GM18511 (cell line): ENCODE measurements around the gene TMEM26.
"Not testable (repeated sequence)": the region's sequence is repeated elsewhere in the genome, so short reads cannot be mapped to it uniquely, and the experiment has no call there.

Source experiments
- ATAC-seq: cut with Tn5 transposase; IDR thresholded peaks from one replicate; pipeline ENCODE4 v1.9.1; 2021; ENCODE audit warnings: mild to moderate bottlenecking, moderate library complexity; ENCODE audit not compliant: unreplicated experiment

The TMEM26 gene

DNA sequence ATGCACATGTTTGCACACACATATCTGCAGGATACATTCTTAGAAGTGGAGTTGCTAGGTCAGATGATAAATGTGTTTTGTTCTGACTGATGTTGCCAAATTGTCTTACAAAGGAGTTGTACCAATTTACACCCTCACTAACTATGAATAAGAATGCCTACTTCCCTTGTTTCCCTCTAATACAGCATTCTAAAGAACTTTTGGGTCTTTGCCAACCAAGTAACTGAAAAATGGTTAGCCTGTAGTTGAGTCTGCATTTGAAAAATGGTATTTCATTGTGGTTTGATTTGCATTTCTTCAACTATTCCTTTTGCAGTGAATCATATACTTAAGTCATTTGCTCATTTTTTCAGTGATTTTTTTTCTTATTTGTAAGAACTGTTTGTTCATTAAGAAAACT is 48.4 kb downstream of the TMEM26 start:
- ATAC-seq, result no peak

DNA sequence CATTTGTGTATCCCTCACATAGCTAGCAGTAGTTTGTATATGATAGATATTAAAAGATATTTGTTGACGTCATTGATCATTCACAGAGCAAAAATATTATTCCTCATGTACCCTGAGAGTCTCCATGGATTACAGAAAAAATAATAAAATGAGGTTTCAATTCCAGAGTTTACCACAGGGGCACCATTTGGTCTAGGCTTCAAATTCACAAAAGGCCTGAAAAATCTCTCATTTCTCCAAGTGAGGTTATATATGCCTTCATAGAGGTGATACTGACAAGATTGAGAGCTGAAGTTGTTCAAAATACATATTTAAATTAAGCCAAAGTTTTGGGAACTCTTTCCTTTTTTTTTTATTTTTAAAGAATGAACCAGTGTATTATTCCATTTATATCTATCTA is 52.7 kb downstream of the TMEM26 start:
- no peak for ATAC-seq

- no peak for ATAC-seq
Observed at GRCh38 chr10:61399406-61399805, 53.8 kb downstream of the TMEM26 start.

DNA sequence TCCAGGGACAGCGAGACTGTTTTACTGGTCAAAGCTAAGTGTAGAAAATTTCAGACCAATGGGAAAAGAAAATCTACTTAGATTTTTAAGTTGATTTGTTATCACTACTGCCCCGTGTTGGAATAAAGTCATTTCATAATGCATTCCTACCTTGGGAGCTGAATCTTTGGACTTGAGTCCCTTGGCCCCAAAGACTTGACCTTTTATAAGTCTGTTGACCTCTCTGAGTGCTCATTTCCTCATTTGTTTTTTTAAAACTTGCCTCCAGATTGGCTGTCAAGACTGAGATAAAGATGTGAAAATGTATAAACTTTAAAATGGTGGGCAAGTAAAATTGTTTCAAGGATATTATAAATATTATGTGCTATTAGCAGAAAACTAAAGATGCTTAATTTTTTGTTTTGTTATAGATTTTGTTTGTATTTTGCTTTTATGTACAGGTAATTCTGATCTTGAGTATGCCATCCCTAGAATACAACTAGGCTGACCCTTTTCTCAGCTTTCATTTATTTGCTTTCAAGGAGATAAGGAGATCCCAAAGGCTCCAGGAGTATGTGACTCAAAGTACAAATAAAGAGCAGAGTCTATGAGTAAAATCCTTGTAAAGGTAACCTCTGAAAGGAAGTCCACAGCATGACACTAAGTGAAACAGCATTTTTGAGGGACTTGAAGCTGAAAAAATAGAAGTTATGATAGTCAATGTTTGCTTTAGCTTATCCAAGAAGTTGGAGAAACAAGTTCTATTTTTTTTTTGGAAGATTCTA is 54.6 kb downstream of the TMEM26 start:
- ATAC-seq, result no peak

GRCh38 chr10:61397175-61397986 is 55.8 kb downstream of the TMEM26 start:
- ATAC-seq, result peak; percentile 75

DNA sequence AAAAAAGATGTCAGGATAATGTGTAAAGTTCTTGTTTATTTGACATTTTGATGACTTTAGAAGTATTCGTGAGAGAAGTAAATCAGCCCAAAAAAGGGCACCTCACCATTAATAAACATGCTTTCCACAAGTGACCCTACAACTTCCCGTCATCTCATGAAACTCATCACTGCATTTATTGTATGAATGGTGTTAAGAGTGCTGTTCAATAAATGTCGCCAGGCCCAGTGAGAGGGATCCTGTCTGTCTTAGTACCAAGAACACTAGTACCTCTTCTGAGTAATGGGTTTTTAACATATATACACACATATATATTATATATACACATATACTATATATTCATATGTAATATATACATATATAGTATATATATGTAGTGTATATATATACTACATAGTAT is 61.9 kb downstream of the TMEM26 start:
- peak; percentile 53 for ATAC-seq

GRCh38 chr10:61390851-61391250 is 62.3 kb downstream of the TMEM26 start:
- ATAC-seq, result peak; percentile 91

DNA sequence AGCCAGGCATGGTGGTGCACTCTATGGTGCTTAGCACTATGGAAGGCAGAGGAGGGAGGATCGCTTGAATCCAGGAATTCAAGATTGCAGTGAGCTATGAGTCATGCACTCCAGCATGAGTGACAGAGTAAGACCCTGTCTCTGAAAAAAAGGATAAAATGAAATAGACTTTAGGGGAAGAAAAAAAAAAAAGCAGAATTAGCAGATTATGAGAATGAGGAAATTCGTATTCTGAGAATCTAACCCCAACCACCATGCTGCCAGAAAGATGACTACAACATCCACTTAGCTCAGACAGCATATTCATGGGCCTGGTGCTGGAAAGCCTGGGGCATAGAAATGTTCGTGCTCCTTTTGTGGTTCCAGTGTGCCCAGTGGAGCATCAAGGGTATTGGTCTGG is 63.3 kb downstream of the TMEM26 start:
- ATAC-seq, result no peak

- ATAC-seq, result not testable (repeated sequence)
Observed at GRCh38 chr10:61388986-61389385, 64.2 kb downstream of the TMEM26 start.

DNA sequence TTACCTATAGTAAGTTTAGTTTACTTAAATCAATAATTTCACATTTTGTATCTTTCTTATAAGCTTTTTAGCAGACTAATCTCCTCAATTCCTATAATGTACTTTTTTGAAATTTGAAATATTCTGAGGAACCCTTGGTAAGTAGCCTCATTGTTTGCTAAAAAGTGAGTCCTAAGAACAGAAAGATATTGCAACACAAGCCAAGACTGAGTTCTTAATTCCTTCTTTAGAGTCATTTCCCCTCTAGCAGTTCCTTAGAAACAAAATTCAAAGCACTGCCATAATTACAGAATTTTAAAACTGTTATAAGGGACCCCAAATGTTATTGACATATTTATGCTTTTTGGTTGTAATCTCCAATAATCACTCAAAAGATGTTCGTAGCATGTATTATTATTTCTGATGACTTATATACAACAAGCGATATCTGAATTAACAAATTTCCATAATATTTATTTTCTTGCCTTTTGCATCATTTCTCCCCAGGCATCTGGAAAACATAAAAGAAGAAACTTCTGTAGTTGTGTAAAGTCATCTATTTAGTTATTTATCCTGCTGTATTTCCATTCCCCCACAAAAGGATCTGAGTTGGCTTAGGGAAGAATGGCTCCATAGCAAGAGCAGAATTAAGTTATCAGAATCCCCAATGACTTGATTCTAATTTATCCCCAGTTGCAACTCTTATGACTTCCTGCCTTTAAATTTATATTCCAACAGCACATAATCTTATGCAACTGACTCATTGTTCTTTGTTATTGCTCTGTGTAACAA is 67.8 kb downstream of the TMEM26 start:
- no peak for ATAC-seq

DNA sequence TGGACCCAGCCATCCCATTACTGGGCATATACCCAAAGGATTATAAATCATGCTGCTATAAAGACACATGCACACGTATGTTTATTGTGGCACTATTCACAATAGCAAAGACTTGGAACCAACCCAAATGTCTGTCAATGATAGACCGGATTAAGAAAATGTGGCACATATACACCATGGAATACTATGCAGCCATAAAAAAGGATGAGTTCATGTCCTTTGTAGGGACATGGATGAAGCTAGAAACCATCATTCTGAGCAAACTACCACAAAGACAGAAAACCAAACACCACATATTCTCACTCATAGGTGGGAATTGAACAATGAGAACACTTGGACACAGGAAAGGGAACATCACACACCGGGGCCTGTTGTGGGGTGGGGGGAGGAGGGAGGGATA is 72.0 kb downstream of the TMEM26 start:
- ATAC-seq, result not testable (repeated sequence)

GRCh38 chr10:61378865-61379264 is 74.3 kb downstream of the TMEM26 start:
- ATAC-seq, result no peak

DNA sequence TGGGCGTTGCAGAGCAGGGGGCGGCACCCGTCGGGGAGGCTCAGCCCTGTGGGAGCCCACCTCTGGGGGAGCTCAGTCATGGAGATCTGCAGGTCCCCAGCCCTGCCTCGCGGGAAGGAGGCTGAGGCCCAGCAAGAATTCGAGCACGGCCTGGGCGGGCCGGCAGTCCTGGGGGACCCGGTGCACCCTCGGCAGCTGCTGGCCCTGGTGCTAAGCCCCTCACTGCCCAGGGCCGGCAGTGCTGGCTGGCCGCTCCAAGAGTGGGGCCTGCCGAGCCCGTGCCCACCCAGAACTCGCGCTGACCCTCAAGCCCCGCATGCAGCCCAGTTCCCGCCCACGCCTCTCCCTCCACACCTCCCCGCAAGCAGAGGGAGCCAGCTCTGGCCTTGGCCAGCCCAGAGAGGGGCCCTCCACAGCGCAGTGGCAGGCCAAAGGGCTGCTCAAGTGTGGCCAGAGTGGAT is 76.2 kb downstream of the TMEM26 start:
- ATAC-seq, result no peak

- ATAC-seq, result no peak
Observed at GRCh38 chr10:61376377-61376776, 76.8 kb downstream of the TMEM26 start.

DNA sequence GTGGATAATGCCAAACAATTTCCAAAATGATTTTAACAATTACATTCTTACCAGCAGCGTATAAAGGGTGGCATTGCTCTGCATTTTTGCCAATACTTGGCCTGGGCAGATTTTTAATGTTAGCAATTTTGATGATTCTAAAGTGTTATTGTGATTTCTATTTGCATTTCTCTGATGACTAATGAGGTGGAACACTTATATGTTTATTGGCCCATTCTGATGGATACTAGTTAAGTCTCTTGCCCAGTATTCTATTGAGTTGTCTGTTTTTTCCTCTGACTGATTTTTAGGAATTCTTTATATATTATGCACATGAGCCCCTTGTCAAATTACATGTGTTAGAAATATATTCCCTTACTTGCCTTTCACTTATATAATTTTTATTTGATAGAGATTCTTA is 86.8 kb downstream of the TMEM26 start:
- ATAC-seq, result no peak

GRCh38 chr10:61364619-61365018 is 88.6 kb downstream of the TMEM26 start:
- ATAC-seq, result no peak

- no peak for ATAC-seq
Observed at GRCh38 chr10:61363006-61363405, 90.2 kb downstream of the TMEM26 start.

DNA sequence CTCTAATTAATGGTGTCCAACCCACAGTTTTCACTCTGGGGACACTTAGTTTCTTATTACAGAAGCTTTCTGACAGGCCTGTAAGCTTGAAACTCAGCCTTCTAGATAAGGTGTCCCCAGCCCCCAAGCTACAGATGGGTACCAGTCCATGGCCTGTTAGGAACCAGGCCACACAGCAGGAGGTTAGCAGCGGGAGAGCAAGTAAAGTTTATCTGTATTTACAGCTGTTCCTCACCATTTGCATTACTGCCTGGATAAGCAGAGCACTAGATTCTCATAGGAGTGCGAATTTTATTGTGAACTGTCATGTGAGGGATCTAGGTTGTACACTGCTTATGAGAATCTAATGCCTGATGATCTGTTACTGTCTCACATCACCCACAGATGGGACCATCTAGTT is 93.7 kb downstream of the TMEM26 start:
- no peak for ATAC-seq

DNA sequence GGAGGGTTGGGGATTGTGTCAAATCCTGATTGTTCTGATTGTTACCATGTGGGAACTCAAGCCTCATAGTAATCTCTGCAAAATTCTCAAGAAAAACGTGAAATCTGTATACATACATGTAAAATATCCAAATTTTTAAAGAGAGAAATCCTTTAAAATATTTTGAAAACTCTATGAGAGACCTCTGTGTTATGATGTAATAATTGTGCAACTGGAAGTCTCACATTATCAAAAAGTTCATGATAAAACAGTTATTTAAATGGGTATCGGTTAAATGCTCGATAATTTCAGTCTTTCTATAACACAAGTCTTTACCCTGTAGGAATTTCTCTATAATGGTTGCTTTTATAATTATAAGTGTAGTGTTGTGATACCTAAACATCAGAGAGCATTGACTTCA is 95.5 kb downstream of the TMEM26 start:
- no peak for ATAC-seq
